ENCODE data around the gene TMPRSS6.

Gene TMPRSS6

GRCh38 chr22:37148031-37148651 lies 38.6 kb upstream of the TMPRSS6 start:
- no peaks in the 10 kb centered on the region for H3K9me3 ChIP-seq (ENCODE audit: low read length)
- H3K9ac ChIP-seq (ENCODE audit: low read length), result no peak overlapping the region
- H3K4me1 ChIP-seq (ENCODE audit: insufficient read depth, low read length), result no peaks in the 10 kb centered on the region
- no peaks in the 10 kb centered on the region for H3K36me3 ChIP-seq (ENCODE audit: insufficient read depth, low read length)
- H3K27ac ChIP-seq (ENCODE audit: low read depth, low read length), result no peak overlapping the region
- peaks cover 0 to 12% of the 10 kb centered on the region in 2 donors for H3K27me3 ChIP-seq (ENCODE audit: control insufficient read depth in 1 of 2, insufficient read depth in 2 of 2, low read length in 2 of 2)
- no peak overlapping the region for H3K4me3 ChIP-seq (ENCODE audit: low read depth in 1 of 2, low read length in 2 of 2)

DNA sequence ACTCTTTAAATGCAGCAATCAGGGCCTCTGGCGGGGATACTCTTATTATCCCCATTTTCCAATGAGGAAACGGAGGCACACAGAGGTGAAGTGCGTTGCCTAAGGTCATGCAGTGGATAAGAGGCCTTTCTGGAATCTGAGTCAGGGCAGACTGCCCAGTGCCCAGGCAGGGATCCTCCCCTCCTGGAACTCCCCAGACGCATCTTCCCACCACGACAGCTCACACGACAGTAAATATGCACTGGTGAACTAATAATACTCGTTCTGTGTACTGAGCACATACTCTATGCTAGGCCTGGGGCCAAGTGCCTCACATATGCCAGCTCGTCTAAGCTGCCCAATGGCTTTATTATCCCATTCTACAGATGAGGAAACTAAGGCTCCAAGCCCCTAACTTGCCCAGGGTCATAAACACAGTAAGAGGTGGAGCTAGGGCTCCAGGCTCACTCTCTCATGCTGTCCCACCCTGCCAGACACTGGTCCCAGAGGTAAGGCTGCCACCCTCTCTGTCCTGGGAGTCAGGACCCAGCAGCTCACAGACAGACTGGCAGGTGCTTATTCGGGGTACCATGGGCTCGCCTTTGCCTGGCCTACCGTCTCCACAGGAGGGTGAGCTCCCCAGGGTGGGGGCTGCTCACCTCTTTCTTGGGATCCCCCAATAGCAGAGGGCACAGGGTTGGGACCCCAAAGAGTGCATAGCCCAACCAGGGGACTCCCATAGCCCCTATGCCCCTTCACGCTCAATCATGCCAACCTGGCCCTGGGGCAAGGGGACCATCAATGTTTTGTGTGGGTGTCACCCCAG lies 37.9 kb upstream of the TMPRSS6 start:
- H3K9me3 ChIP-seq (ENCODE audit: low read length), result no peaks in the 10 kb centered on the region
- no peak overlapping the region for H3K27ac ChIP-seq (ENCODE audit: low read depth, low read length)
- peaks cover 0 to 12% of the 10 kb centered on the region in 2 donors for H3K27me3 ChIP-seq (ENCODE audit: control insufficient read depth in 1 of 2, insufficient read depth in 2 of 2, low read length in 2 of 2)
- no peak overlapping the region for H3K9ac ChIP-seq (ENCODE audit: low read length)
- no peaks in the 10 kb centered on the region for H3K4me1 ChIP-seq (ENCODE audit: insufficient read depth, low read length)
- H3K4me3 ChIP-seq (ENCODE audit: low read depth in 1 of 2, low read length in 2 of 2), result no peak overlapping the region
- no peaks in the 10 kb centered on the region for H3K36me3 ChIP-seq (ENCODE audit: insufficient read depth, low read length)

GRCh38 chr22:37146507-37147180 lies 37.1 kb upstream of the TMPRSS6 start:
- Histone ChIP-seq H3K4me3 (ENCODE audit: low read depth in 1 of 2, low read length in 2 of 2) (no peak overlapping the region), H3K27me3 (ENCODE audit: control insufficient read depth in 1 of 2, insufficient read depth in 2 of 2, low read length in 2 of 2) (peaks cover 0 to 12% of the 10 kb centered on the region in 2 donors), H3K9me3 (ENCODE audit: low read length) (no peaks in the 10 kb centered on the region), H3K4me1 (ENCODE audit: insufficient read depth, low read length) (no peaks in the 10 kb centered on the region), H3K9ac (ENCODE audit: low read length) (no peak overlapping the region), H3K36me3 (ENCODE audit: insufficient read depth, low read length) (no peaks in the 10 kb centered on the region), H3K27ac (ENCODE audit: low read depth, low read length) (no peak overlapping the region)

DNA sequence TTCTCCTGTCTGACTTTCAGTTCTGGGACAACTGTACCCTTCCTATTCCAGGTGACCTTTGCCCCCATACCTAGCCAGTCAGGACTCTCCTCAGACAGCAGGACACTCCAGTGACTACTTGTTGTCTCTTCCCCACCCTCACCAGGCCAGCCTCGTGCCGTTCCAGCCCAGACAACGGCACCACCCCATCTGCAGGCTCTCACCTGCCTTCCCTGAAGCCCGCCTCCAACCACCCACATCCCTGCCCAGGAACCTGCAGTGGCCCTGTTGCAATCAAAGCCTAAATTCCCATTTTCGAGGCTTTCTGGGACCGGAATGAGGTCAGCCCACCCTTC lies 36.5 kb upstream of the TMPRSS6 start:
- Histone ChIP-seq H3K9me3 (ENCODE audit: low read length) (no peaks in the 10 kb centered on the region), H3K27ac (ENCODE audit: low read depth, low read length) (no peak overlapping the region), H3K4me3 (ENCODE audit: low read depth in 1 of 2, low read length in 2 of 2) (no peak overlapping the region), H3K4me1 (ENCODE audit: insufficient read depth, low read length) (no peaks in the 10 kb centered on the region), H3K36me3 (ENCODE audit: insufficient read depth, low read length) (no peaks in the 10 kb centered on the region), H3K9ac (ENCODE audit: low read length) (no peak overlapping the region), H3K27me3 (ENCODE audit: control insufficient read depth in 1 of 2, insufficient read depth in 2 of 2, low read length in 2 of 2) (peaks cover 0 to 12% of the 10 kb centered on the region in 2 donors)

DNA sequence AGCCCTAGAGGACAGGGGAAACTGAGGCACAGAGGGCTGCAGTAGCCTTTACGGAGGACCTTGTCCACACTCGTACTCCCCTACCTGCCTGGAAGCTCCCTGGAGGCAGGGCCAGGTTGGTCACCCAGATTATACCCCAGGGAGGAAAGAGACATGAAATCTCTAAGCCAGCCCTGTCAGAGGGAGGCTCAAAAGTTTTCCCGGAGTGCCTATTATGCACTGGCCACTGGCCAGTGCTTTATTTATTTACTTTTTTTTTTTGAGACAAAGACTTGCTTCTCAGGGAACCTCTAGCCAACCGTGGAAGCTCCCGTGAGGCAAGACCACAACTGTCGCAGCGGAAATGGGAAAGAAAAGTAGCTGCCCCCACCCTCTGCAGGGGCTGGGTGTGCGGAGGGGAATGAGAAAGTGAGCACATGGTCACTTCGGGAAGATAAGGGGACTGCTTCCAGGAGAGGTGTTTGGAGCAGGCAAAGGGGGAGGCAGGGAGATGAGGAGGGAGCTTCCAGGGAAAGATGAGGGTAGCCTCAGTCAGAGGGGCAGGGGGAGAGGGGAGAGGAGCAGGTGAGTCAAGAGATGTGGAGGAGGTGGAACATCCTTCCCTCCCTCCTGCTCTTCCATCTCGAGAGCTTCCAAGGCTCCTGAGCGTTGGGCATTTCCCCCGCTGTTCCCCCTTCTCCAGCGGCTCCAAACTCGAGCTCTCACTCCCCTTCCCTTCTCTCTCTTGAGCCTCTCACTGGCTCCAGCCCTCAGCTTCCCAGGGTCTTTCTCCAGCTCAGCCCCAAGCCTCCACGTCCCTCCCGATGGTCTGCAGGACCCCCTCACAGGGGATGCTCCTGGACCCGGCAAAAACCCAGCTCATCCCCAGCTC lies 35.9 kb upstream of the TMPRSS6 start:
- Histone ChIP-seq H3K4me1 (ENCODE audit: insufficient read depth, low read length) (no peaks in the 10 kb centered on the region), H3K36me3 (ENCODE audit: insufficient read depth, low read length) (no peaks in the 10 kb centered on the region), H3K9ac (ENCODE audit: low read length) (no peak overlapping the region), H3K9me3 (ENCODE audit: low read length) (no peaks in the 10 kb centered on the region), H3K27ac (ENCODE audit: low read depth, low read length) (no peak overlapping the region), H3K27me3 (ENCODE audit: control insufficient read depth in 1 of 2, insufficient read depth in 2 of 2, low read length in 2 of 2) (peaks cover 0 to 12% of the 10 kb centered on the region in 2 donors), H3K4me3 (ENCODE audit: low read depth in 1 of 2, low read length in 2 of 2) (no peak overlapping the region)

DNA sequence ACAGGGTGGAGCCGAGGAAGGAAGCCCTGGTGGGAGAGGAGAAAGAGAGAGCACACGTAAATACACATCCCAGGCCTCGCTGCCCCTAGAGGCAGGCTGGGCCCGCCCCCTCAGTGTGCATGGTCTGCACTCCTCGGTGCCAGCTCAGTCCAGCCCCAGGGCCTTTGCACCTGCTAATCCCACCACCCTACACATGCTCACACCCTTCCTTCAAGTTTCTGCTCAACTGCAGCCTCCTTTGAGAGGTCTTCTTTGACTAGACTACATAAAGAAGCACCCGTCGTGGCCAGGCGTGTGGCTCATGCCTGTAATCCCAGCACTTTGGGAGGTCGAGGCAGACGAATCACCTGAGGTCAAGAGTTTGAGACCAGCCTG lies 34.7 kb upstream of the TMPRSS6 start:
- Histone ChIP-seq H3K4me1 (ENCODE audit: insufficient read depth, low read length) (no peaks in the 10 kb centered on the region), H3K4me3 (ENCODE audit: low read depth in 1 of 2, low read length in 2 of 2) (no peak overlapping the region), H3K9ac (ENCODE audit: low read length) (no peak overlapping the region), H3K27ac (ENCODE audit: low read depth, low read length) (no peak overlapping the region), H3K9me3 (ENCODE audit: low read length) (no peaks in the 10 kb centered on the region), H3K36me3 (ENCODE audit: insufficient read depth, low read length) (no peaks in the 10 kb centered on the region), H3K27me3 (ENCODE audit: control insufficient read depth in 1 of 2, insufficient read depth in 2 of 2, low read length in 2 of 2) (peaks cover 0 to 12% of the 10 kb centered on the region in 2 donors)

DNA sequence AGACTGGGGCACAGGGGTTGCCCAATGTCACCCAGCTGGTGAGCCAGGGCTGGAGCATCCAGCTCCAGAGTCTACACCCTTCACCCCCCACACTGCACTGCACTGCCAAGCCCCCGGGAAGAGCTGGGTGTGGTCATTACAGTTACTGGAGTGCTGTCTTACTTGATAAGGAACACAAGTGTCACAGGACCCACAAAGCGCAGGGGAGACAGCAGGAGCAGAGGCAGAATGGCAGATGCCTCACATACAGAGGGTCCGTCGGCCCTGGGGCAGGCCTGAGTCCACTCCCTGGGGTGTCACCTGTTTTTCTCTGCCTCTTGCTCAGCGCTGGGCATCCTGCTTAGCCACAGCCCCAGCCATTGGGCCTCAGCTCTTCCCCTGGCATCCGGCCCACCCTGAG lies 32.5 kb upstream of the TMPRSS6 start:
- peaks cover 0 to 12% of the 10 kb centered on the region in 2 donors for H3K27me3 ChIP-seq (ENCODE audit: control insufficient read depth in 1 of 2, insufficient read depth in 2 of 2, low read length in 2 of 2)
- no peak overlapping the region for H3K27ac ChIP-seq (ENCODE audit: low read depth, low read length)
- no peaks in the 10 kb centered on the region for H3K36me3 ChIP-seq (ENCODE audit: insufficient read depth, low read length)

GRCh38 chr22:37141476-37141875 lies 32.0 kb upstream of the TMPRSS6 start:
- Histone ChIP-seq H3K27me3 (ENCODE audit: control insufficient read depth in 1 of 2, insufficient read depth in 2 of 2, low read length in 2 of 2) (peaks cover 0 to 12% of the 10 kb centered on the region in 2 donors), H3K36me3 (ENCODE audit: insufficient read depth, low read length) (no peaks in the 10 kb centered on the region), H3K9ac (ENCODE audit: low read length) (no peak overlapping the region), H3K4me3 (ENCODE audit: low read depth in 1 of 2, low read length in 2 of 2) (no peak overlapping the region), H3K27ac (ENCODE audit: low read depth, low read length) (no peak overlapping the region), H3K9me3 (ENCODE audit: low read length) (no peaks in the 10 kb centered on the region), H3K4me1 (ENCODE audit: insufficient read depth, low read length) (no peaks in the 10 kb centered on the region)

More for the DNA sequence above, 32.5 kb upstream of the TMPRSS6 start:
- Histone ChIP-seq H3K4me1 (ENCODE audit: insufficient read depth, low read length) (no peaks in the 10 kb centered on the region), H3K9ac (ENCODE audit: low read length) (no peak overlapping the region), H3K4me3 (ENCODE audit: low read depth in 1 of 2, low read length in 2 of 2) (no peak overlapping the region), H3K9me3 (ENCODE audit: low read length) (no peaks in the 10 kb centered on the region)

DNA sequence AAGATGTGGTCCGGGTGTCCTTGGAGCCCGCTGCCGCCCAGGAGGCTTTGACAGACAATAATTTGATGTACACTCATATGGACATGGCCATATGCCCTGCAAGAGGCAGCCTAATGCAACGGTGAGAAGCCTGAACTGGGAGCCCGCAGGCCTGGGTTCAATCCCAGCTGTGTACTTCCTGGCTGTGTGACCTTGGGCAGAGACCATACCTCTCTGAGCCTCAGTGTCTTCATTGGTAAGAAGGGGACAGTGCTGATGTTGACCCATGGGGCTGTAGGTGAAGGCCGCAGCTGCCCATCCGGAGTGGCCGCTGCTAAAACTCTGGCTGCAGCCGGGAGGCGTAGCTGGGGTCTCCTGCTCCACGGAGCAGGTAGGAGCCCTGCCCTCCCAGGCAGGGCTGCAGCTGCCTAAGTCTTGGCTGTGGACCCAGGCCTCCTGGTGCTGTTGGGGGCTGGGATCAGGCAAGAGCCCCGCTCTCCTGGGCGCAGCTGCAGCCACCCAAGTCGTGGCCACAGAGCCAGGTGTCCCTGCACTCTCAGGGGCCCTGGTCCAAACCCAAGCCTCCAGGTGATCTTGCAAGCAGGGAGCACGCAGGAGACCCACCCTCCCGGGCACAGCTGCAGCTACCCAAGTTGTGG lies 31.3 kb upstream of the TMPRSS6 start:
- Histone ChIP-seq H3K4me1 (ENCODE audit: insufficient read depth, low read length) (no peaks in the 10 kb centered on the region), H3K36me3 (ENCODE audit: insufficient read depth, low read length) (no peaks in the 10 kb centered on the region), H3K4me3 (ENCODE audit: low read depth in 1 of 2, low read length in 2 of 2) (no peak overlapping the region), H3K9ac (ENCODE audit: low read length) (no peak overlapping the region), H3K27me3 (ENCODE audit: control insufficient read depth in 1 of 2, insufficient read depth in 2 of 2, low read length in 2 of 2) (peaks cover 0 to 12% of the 10 kb centered on the region in 2 donors), H3K27ac (ENCODE audit: low read depth, low read length) (no peak overlapping the region), H3K9me3 (ENCODE audit: low read length) (no peaks in the 10 kb centered on the region)

DNA sequence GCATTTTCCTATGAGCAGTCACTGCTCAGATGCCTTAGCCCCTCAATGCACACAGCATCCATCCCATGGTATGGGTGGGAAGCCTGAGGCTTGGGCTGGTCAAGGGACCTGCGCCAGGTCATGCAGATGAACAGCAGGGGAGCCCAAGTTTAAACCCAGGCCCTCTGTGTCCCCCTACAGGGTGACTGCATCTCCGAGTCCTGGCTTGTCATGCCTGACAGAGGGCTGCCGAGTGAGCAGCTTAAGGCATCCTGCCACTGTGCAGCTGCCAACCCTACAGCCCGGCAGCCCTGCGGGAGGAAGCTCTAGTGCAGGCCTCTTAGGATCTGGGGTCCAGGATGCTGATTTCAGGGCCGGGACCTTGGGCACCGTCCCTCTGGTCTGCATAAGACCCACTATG lies 30.2 kb upstream of the TMPRSS6 start:
- Histone ChIP-seq H3K27ac (ENCODE audit: low read depth, low read length) (no peak overlapping the region), H3K36me3 (ENCODE audit: insufficient read depth, low read length) (no peaks in the 10 kb centered on the region), H3K4me3 (ENCODE audit: low read depth in 1 of 2, low read length in 2 of 2) (no peak overlapping the region), H3K27me3 (ENCODE audit: control insufficient read depth in 1 of 2, insufficient read depth in 2 of 2, low read length in 2 of 2) (peaks cover 0 to 5% of the 10 kb centered on the region in 2 donors), H3K9ac (ENCODE audit: low read length) (no peak overlapping the region), H3K4me1 (ENCODE audit: insufficient read depth, low read length) (no peaks in the 10 kb centered on the region), H3K9me3 (ENCODE audit: low read length) (no peaks in the 10 kb centered on the region)

Measured in muscle layer of colon (tissue), 2 donors.